Cerebellar nuclear complex (tissue), 1 donor: ENCODE data around the gene AVPR2.

Source experiments
- DNase-seq, 2 experiments: peaks; one replicate each; lab custom pipeline; 2025; lab: John Stamatoyannopoulos, UW

The AVPR2 gene

GRCh38 chrX:153932220-153932915 is 27.9 kb downstream of the AVPR2 start:
- DNase-seq: no peak

GRCh38 chrX:153933748-153934147 is 29.3 kb downstream of the AVPR2 start:
- DNase-seq: no peak

- DNase-seq: no peak
These were observed 29.8 kb downstream of the AVPR2 start for GRCh38 chrX:153934148-153934761.

- peak in 1 of 2 experiments; percentile 4 for DNase-seq
These were observed 30.4 kb downstream of the AVPR2 start, which contains the start of gene NAA10 for GRCh38 chrX:153934762-153935325. TSS of gene NAA10 (minus strand) at chrX:153935037. CDS start at chrX:153934904, 133 bp downstream.

GRCh38 chrX:153935326-153935851 is 30.9 kb downstream of the AVPR2 start:
- no peak for DNase-seq

GRCh38 chrX:153937056-153937455 is 32.6 kb downstream of the AVPR2 start:
- no peak for DNase-seq

- no peak for DNase-seq
These were observed 33.8 kb downstream of the AVPR2 start for GRCh38 chrX:153938226-153938786.

GRCh38 chrX:153939573-153939972 is 35.1 kb downstream of the AVPR2 start:
- no peak for DNase-seq

- DNase-seq: no peak
These were observed 37.1 kb downstream of the AVPR2 start for GRCh38 chrX:153941336-153942252.

- DNase-seq: no peak
These were observed 39.8 kb downstream of the AVPR2 start, which contains the start of gene RENBP for GRCh38 chrX:153944140-153944799. TSS of gene RENBP (minus strand) at chrX:153944643. CDS start at chrX:153944610, 33 bp downstream.

- DNase-seq: no peak
These were observed 40.3 kb downstream of the AVPR2 start for GRCh38 chrX:153944800-153945150.

GRCh38 chrX:153945956-153946943 is 41.8 kb downstream of the AVPR2 start:
- DNase-seq: no peak

- no peak for DNase-seq
These were observed 42.7 kb downstream of the AVPR2 start for GRCh38 chrX:153947009-153947769.

GRCh38 chrX:153948002-153948466 is 43.6 kb downstream of the AVPR2 start:
- DNase-seq: no peak

- DNase-seq: no peak
These were observed 44.7 kb downstream of the AVPR2 start for GRCh38 chrX:153948847-153949805.

GRCh38 chrX:153950127-153950526 is 45.7 kb downstream of the AVPR2 start:
- DNase-seq: no peak

GRCh38 chrX:153951683-153952372 is 47.4 kb downstream of the AVPR2 start:
- no peak for DNase-seq
